Activated CD4-positive, alpha-beta memory T cell treated with anti-CD3 and anti-CD28 coated beads for 36 hours (primary cell): Measurements from ENCODE around the gene RRN3. TPM values are rescaled to one million over a fixed set of nuclear protein-coding genes. Genes with fewer than 3 reads are reported as not detected.
"Not testable (repeated sequence)": the region's sequence is repeated elsewhere in the genome, so short reads cannot be mapped to it uniquely, and the experiment has no call there.

Experiments used
- CTCF ChIA-PET: fragments of 350-600 bp; sonication (Branson Sonifier 250); formaldehyde crosslinking; loops from one replicate; lab custom pipeline; 2021; ENCODE audit warnings: antibody characterized with exemption, inconsistent platforms; lab: Charles Lee
- POLR2A ChIA-PET: fragments of 350-600 bp; sonication (Branson Sonifier 250); formaldehyde crosslinking; loops from one replicate; lab custom pipeline; 2021; ENCODE audit warnings: antibody characterized with exemption; lab: Charles Lee
- DNase-seq: peaks from one replicate; pipeline ENCODE4 v3.0.0-alpha.2; 2020
- H3K27ac Mint-ChIP-seq: one replicate; pipeline ENCODE4 v1.8.0; 2021; ENCODE audit warnings: mixed read lengths
- H3K27me3 Mint-ChIP-seq: one replicate; pipeline ENCODE4 v1.8.0; 2021; ENCODE audit warnings: mixed read lengths
- H3K36me3 Mint-ChIP-seq: one replicate; pipeline ENCODE4 v1.8.0; 2021; ENCODE audit warnings: mixed read lengths
- H3K4me1 Mint-ChIP-seq: one replicate; pipeline ENCODE4 v1.8.0; 2021; ENCODE audit warnings: low read depth, mixed read lengths
- H3K4me3 Mint-ChIP-seq: one replicate; pipeline ENCODE4 v1.8.0; 2021; ENCODE audit warnings: mild to moderate bottlenecking, mixed read lengths
- H3K9me3 Mint-ChIP-seq: one replicate; pipeline ENCODE4 v1.8.0; 2021; ENCODE audit warnings: mixed read lengths
- intact Hi-C: fragments of 100-400 bp; cut with micrococcal nuclease; formaldehyde crosslinking; loops from one replicate; pipeline ENCODE4 v1.15.1; 2023
- total RNA-seq, 2 experiments: library from RNA; stranded (reverse); gene quantifications; one replicate each; pipeline ENCODE4 v1.2.3, GENCODE V29; 2021

Gene RRN3
- total RNA-seq, 2 experiments from 2014 or later: 32.6 to 32.9 TPM

- Mint-ChIP-seq H3K4me1 (peaks cover 13% of the 10 kb centered on the region), H3K27ac (peak overlapping the region; percentile 68), H3K36me3 (peaks cover 42% of the 10 kb centered on the region)
- CTCF ChIA-PET, H3K9me3 Mint-ChIP-seq, H3K27me3 Mint-ChIP-seq, DNase-seq, intact Hi-C loops, POLR2A ChIA-PET, H3K4me3 Mint-ChIP-seq: not testable (repeated sequence)
Measured at GRCh38 chr16:15076161-15076560, 17.9 kb downstream of the RRN3 start.

- DNase-seq: no peak
- ChIA-PET POLR2A (no interaction called here), CTCF (interaction anchor here (0.8 to 2.7 kb wide), 4 partner anchors 10 to 32 kb away, joined by 5 to 18 read pairs (median 5); partner anchors contain the start of gene NTAN1)
- no peaks in the 10 kb centered on the region for H3K27me3 Mint-ChIP-seq
- peaks cover 37% of the 10 kb centered on the region for H3K36me3 Mint-ChIP-seq
- H3K9me3 Mint-ChIP-seq: no peaks in the 10 kb centered on the region
- H3K4me1 Mint-ChIP-seq: peaks cover 13% of the 10 kb centered on the region
- no peak overlapping the region for H3K27ac Mint-ChIP-seq
- H3K4me3 Mint-ChIP-seq: no peak overlapping the region
- intact Hi-C loops: no loop called here
Measured at GRCh38 chr16:15073101-15073500, 21.0 kb downstream of the RRN3 start.

GRCh38 chr16:15071916-15072769, 21.9 kb downstream of the RRN3 start:
- H3K27ac Mint-ChIP-seq, POLR2A ChIA-PET, H3K27me3 Mint-ChIP-seq, intact Hi-C loops, H3K9me3 Mint-ChIP-seq, H3K4me3 Mint-ChIP-seq, DNase-seq: not testable (repeated sequence)
- Mint-ChIP-seq H3K36me3 (peaks cover 30% of the 10 kb centered on the region), H3K4me1 (peaks cover 11% of the 10 kb centered on the region)
- CTCF ChIA-PET: interaction anchor here (0.8 to 2.7 kb wide), 4 partner anchors 10 to 31 kb away, joined by 5 to 18 read pairs (median 5); partner anchors contain the start of gene NTAN1

GRCh38 chr16:15071013-15071412, 23.1 kb downstream of the RRN3 start:
- H3K4me3 Mint-ChIP-seq, POLR2A ChIA-PET, intact Hi-C loops, DNase-seq, H3K27me3 Mint-ChIP-seq, H3K4me1 Mint-ChIP-seq, H3K27ac Mint-ChIP-seq, H3K9me3 Mint-ChIP-seq: not testable (repeated sequence)
- peaks cover 23% of the 10 kb centered on the region for H3K36me3 Mint-ChIP-seq
- CTCF ChIA-PET: interaction anchor here (2.7 kb wide), 1 partner anchor 14 kb away, joined by 18 read pairs; the partner anchor contains the start of gene NTAN1

- POLR2A ChIA-PET, H3K4me3 Mint-ChIP-seq, intact Hi-C loops, H3K9me3 Mint-ChIP-seq, H3K4me1 Mint-ChIP-seq, H3K27ac Mint-ChIP-seq, DNase-seq, CTCF ChIA-PET, H3K27me3 Mint-ChIP-seq: not testable (repeated sequence)
- peaks cover 24% of the 10 kb centered on the region for H3K36me3 Mint-ChIP-seq
Measured at GRCh38 chr16:15066690-15067089, 27.4 kb downstream of the RRN3 start.

- H3K36me3 Mint-ChIP-seq: peaks cover 31% of the 10 kb centered on the region
- POLR2A ChIA-PET, CTCF ChIA-PET: not testable (repeated sequence)
Measured at GRCh38 chr16:15065961-15066360, 28.1 kb downstream of the RRN3 start.

GRCh38 chr16:15062085-15062810, 31.8 kb downstream of the RRN3 start:
- CTCF ChIA-PET: interaction anchor here (1.3 to 1.8 kb wide), 2 partner anchors 10 to 12 kb away, joined by 4 to 5 read pairs; no protein-coding TSS in a partner anchor
- H3K9me3 Mint-ChIP-seq, H3K4me3 Mint-ChIP-seq, DNase-seq, intact Hi-C loops, H3K27me3 Mint-ChIP-seq, POLR2A ChIA-PET: not testable (repeated sequence)
- H3K36me3 Mint-ChIP-seq: peaks cover 42% of the 10 kb centered on the region
- peak overlapping the region; percentile 84 for H3K27ac Mint-ChIP-seq
- H3K4me1 Mint-ChIP-seq: peaks cover 12% of the 10 kb centered on the region

More at GRCh38 chr16:15065961-15066360, 28.1 kb downstream of the RRN3 start:
- peaks cover 12% of the 10 kb centered on the region for H3K4me1 Mint-ChIP-seq
- H3K27ac Mint-ChIP-seq, H3K4me3 Mint-ChIP-seq, H3K27me3 Mint-ChIP-seq, H3K9me3 Mint-ChIP-seq, intact Hi-C loops, DNase-seq: not testable (repeated sequence)

GRCh38 chr16:15059324-15059723, 34.7 kb downstream of the RRN3 start:
- CTCF ChIA-PET: no interaction called here
- H3K4me3 Mint-ChIP-seq: no peak overlapping the region
- H3K27me3 Mint-ChIP-seq: no peaks in the 10 kb centered on the region
- POLR2A ChIA-PET: no interaction called here
- DNase-seq: no peak
- no peak overlapping the region for H3K27ac Mint-ChIP-seq
- no peaks in the 10 kb centered on the region for H3K9me3 Mint-ChIP-seq
- intact Hi-C loops: no loop called here
- peaks cover 22% of the 10 kb centered on the region for H3K4me1 Mint-ChIP-seq
- H3K36me3 Mint-ChIP-seq: peaks cover 34% of the 10 kb centered on the region

GRCh38 chr16:15057681-15058417, 36.2 kb downstream of the RRN3 start:
- no peaks in the 10 kb centered on the region for H3K27me3 Mint-ChIP-seq
- no peak for DNase-seq
- H3K4me1 Mint-ChIP-seq: peaks cover 27% of the 10 kb centered on the region
- H3K27ac Mint-ChIP-seq: no peak overlapping the region
- no peaks in the 10 kb centered on the region for H3K9me3 Mint-ChIP-seq
- H3K36me3 Mint-ChIP-seq: peaks cover 30% of the 10 kb centered on the region
- POLR2A ChIA-PET: interaction anchor here (1.3 kb wide), 1 partner anchor 36 kb away, joined by 6 read pairs; the partner anchor contains the start of gene RRN3
- CTCF ChIA-PET: interaction anchor here (2.6 kb wide), 1 partner anchor 14 kb away, joined by 18 read pairs; no protein-coding TSS in a partner anchor
- no peak overlapping the region for H3K4me3 Mint-ChIP-seq
- intact Hi-C loops: no loop called here

GRCh38 chr16:15055141-15056053, 38.7 kb downstream of the RRN3 start:
- Mint-ChIP-seq H3K27me3 (no peaks in the 10 kb centered on the region), H3K4me3 (peak overlapping the region; percentile 85), H3K9me3 (no peaks in the 10 kb centered on the region), H3K4me1 (peaks cover 15% of the 10 kb centered on the region), H3K27ac (peak overlapping the region; percentile 5), H3K36me3 (peaks cover 10% of the 10 kb centered on the region)
- POLR2A ChIA-PET: no interaction called here
- CTCF ChIA-PET: interaction anchor here (2.6 kb wide), 1 partner anchor 17 kb away, joined by 18 read pairs; no protein-coding TSS in a partner anchor
- intact Hi-C loops: no loop called here
- DNase-seq: peak; percentile 74
